Measurements from ENCODE around the gene GLIPR2. TPM values are rescaled to one million over a fixed set of nuclear protein-coding genes. Genes with fewer than 3 reads are reported as not detected.
"Not testable (repeated sequence)": the region's sequence is repeated elsewhere in the genome, so short reads cannot be mapped to it uniquely, and the experiment has no call there.

The GLIPR2 gene
- total RNA-seq, 1 donor from 2014 or later, result 0.26 TPM

DNA sequence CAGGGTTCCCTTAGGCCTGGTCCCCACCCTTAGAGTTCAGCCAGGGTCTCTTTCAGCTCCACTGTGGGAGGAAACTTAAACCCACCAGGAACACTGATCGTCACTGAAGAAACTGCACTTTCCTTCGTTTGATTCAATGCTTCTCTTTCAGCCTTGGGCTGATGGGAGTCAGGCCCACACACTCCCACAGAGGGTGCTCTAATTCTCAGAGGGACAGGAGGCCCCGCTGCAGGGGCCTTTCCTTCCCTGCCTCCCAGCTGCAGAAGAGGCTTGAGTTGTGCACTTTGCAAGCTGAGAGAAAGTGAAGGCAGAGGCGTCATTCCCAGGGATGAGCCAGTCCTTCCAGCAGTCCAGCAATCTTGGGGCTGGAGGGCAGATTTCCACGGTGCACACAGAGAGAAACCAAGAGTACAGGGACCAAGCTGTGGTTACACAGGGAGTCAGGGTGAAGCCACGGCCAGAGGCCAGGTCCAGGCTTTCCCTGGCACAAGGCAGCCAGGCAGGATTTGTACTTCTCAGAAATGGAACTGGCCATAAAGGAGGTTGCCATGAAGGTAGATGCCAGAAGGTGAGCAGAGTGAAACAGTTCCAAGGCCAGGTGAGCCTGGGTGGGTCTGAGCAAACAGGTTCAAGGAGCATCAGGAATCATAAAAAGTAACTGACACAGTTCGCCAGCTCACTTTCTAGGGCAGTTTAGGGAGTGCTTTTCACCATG, 10.4 kb upstream of the GLIPR2 start:
- TF ChIP-seq, protein P1, sequence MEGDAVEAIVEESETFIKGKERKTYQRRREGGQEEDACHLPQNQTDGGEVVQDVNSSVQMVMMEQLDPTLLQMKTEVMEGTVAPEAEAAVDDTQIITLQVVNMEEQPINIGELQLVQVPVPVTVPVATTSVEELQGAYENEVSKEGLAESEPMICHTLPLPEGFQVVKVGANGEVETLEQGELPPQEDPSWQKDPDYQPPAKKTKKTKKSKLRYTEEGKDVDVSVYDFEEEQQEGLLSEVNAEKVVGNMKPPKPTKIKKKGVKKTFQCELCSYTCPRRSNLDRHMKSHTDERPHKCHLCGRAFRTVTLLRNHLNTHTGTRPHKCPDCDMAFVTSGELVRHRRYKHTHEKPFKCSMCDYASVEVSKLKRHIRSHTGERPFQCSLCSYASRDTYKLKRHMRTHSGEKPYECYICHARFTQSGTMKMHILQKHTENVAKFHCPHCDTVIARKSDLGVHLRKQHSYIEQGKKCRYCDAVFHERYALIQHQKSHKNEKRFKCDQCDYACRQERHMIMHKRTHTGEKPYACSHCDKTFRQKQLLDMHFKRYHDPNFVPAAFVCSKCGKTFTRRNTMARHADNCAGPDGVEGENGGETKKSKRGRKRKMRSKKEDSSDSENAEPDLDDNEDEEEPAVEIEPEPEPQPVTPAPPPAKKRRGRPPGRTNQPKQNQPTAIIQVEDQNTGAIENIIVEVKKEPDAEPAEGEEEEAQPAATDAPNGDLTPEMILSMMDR (IDR thresholded peaks at IDR 0.05; ENCODE audit: insufficient read depth, low read length, severe bottlenecking), result no peak
- no peaks in the 10 kb centered on the region for H3K27me3 ChIP-seq (ENCODE audit: control insufficient read depth, insufficient read depth, low read length)
- FAIRE-seq, result no peak
- H3K4me3 ChIP-seq (ENCODE audit: low read depth, low read length), result no peak overlapping the region
- no peaks in the 10 kb centered on the region for H3K36me3 ChIP-seq (ENCODE audit: control insufficient read depth, insufficient read depth, low read length)
- DNase-seq (ENCODE audit: low read depth), result no peak

DNA sequence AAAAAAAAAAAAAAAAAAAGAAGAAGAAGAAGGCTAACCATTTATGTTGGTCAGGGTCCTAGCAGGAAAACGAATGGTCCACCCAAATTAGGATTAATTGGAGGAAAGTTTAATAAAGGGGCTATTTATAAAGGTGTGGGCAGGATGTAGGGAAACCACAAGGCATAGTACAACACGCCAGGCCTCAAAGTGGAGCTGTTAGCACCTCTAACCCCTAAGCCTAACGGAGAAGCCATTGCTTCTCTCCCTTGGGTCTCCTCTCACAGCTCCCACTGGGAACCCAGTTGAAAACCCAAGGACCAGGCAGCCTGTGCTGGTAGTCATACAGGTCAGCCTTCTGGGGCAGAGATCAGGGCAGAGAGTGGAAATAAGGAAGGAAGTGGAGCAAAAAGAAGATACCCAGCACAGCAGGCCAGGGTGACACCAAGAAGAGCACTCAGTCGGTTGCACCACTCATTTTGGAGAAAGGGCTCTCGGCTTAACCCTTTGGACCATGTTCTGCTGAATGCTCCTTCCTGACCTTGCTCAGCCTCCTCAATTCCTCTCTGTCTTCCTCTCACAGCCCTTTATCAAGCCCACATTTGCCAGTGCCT, 8.8 kb upstream of the GLIPR2 start:
- DNase-seq (ENCODE audit: low read depth), result no peak
- TF ChIP-seq, protein P1 (IDR thresholded peaks at IDR 0.05; ENCODE audit: insufficient read depth, low read length, severe bottlenecking), result no peak
- Histone ChIP-seq H3K36me3 (ENCODE audit: control insufficient read depth, insufficient read depth, low read length) (no peaks in the 10 kb centered on the region), H3K27me3 (ENCODE audit: control insufficient read depth, insufficient read depth, low read length) (no peaks in the 10 kb centered on the region), H3K4me3 (ENCODE audit: low read depth, low read length) (no peak overlapping the region)
- FAIRE-seq, result no peak

DNA sequence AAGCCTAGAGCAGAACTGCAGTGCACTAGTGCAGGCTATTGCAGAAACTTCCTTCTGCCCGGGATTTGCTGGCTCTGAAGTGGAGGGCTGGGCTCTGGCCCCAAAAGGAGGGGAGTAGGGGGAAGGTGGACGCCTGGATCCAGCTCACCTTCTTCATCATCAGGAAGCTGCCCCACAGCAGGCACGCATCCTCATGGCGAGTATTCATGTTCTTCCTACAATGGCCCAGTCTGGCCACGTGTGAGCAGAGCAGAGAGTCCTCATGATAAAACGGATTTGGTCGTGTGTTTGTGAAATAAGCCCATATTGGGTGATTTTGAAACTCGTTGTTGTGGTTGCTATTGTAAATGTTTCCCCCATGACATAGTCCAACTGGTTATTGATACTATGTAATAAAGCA, 8.2 kb upstream of the GLIPR2 start:
- Histone ChIP-seq H3K27me3 (ENCODE audit: control insufficient read depth, insufficient read depth, low read length) (no peaks in the 10 kb centered on the region), H3K36me3 (ENCODE audit: control insufficient read depth, insufficient read depth, low read length) (no peaks in the 10 kb centered on the region), H3K4me3 (ENCODE audit: low read depth, low read length) (no peak overlapping the region)
- DNase-seq (ENCODE audit: low read depth) (no peak), FAIRE-seq (no peak)
- TF ChIP-seq, protein P1 (IDR thresholded peaks at IDR 0.05; ENCODE audit: insufficient read depth, low read length, severe bottlenecking), result no peak

DNA sequence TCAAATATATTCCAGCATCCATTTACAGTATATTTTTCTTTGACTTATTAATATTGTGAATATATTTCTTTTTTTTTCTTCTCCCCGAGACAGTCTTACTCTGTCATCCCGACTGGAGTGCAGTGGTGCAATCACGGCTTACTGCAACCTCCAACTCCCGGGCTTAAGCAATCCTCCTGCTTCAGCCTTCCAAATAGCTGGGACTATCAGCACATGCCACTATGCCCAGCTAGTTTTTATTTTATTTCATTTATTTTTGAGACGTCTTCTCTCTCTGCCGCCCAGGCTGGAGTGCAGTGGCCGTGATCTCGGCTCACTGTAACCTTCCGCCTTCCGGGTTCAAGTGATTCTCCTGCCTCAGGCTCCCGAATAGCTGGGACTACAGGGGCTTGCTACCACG, 7.4 kb upstream of the GLIPR2 start:
- TF ChIP-seq, protein P1 (IDR thresholded peaks at IDR 0.05; ENCODE audit: insufficient read depth, low read length, severe bottlenecking), result no peak
- Histone ChIP-seq H3K36me3 (ENCODE audit: control insufficient read depth, insufficient read depth, low read length) (no peaks in the 10 kb centered on the region), H3K27me3 (ENCODE audit: control insufficient read depth, insufficient read depth, low read length) (no peaks in the 10 kb centered on the region), H3K4me3 (ENCODE audit: low read depth, low read length) (no peak overlapping the region)
- no peak for FAIRE-seq
- no peak for DNase-seq (ENCODE audit: low read depth)

DNA sequence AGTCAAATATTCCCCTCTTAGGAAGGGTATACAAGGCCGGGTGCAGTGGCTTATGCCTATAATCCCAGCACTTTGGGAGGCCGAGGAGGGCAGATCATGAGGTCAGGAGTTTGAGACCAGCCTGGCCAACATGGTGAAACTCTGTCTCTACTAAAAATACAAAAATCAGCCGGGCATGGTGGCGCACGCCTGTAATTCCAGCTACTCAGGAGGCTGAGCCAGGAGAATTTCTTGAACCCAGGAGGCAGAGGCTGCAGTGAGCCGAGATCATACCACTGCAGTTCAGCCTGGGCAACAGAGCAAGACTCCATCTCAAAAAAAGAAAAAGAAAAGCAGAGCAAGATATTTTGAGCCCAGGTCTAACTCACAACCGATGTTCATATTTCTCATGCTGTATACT, 4.9 kb upstream of the GLIPR2 start:
- H3K27me3 ChIP-seq (ENCODE audit: control insufficient read depth, insufficient read depth, low read length); H3K36me3 ChIP-seq (ENCODE audit: control insufficient read depth, insufficient read depth, low read length); H3K4me3 ChIP-seq (ENCODE audit: low read depth, low read length); FAIRE-seq; DNase-seq (ENCODE audit: low read depth): not testable (repeated sequence)

DNA sequence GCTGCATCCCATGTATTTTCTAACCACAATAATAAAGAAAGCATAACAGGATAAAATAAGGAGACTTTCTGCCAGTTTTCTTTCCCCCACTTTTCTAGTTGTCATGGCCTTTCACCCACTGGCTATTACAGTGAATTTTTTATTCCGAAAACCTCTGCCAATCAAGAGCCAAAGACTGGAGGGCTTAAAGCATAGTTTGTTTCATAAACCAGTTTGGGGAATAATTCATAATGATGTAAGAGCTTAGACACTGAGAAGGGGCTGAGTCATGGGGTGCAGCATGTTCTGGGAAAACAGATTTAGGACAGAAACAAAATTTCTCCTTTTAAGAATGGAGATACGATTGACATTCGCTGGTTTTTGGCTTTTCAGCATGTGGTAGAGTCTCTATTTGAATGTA, 4.4 kb upstream of the GLIPR2 start:
- no peaks in the 10 kb centered on the region for H3K36me3 ChIP-seq (ENCODE audit: control insufficient read depth, insufficient read depth, low read length)
- FAIRE-seq (no peak), DNase-seq (ENCODE audit: low read depth) (peak; percentile 53)
- H3K4me3 ChIP-seq (ENCODE audit: low read depth, low read length), result no peak overlapping the region
- TF ChIP-seq, protein P1 (IDR thresholded peaks at IDR 0.05; ENCODE audit: insufficient read depth, low read length, severe bottlenecking), result no peak
- H3K27me3 ChIP-seq (ENCODE audit: control insufficient read depth, insufficient read depth, low read length), result peaks cover 2% of the 10 kb centered on the region
